ENCODE data around the gene IL36B. TPM values are rescaled to one million over a fixed set of nuclear protein-coding genes. Genes with fewer than 3 reads are reported as not detected.

IL36B gene
- total and polyA plus RNA-seq, 10 donors: not detected

DNA sequence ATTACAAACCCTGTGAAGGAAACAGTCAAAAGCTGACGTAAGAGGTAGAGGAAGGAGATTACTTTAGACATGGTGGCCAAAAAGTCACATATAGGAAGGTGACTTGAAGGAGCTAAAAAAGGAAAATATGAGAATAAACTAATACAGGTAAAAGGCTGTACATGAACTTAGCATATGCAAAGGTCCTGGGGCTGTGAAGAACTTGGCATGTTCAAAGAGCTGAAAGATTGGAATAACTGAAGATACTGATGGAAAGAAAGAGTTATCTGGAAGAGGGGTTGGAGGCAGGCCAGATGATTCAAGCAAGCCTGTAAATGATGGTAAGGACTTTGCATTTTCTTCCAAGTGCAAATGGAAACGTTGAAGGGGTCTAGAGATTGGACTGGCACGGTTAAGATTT is 34.2 kb downstream of the IL36B start:
- TF ChIP-seq POLR2AphosphoS5 (IDR thresholded peaks at IDR 0.05) (no peak), POLR2A (IDR thresholded peaks at IDR 0.05) (no peak)
- TF ChIP-seq, protein P1, sequence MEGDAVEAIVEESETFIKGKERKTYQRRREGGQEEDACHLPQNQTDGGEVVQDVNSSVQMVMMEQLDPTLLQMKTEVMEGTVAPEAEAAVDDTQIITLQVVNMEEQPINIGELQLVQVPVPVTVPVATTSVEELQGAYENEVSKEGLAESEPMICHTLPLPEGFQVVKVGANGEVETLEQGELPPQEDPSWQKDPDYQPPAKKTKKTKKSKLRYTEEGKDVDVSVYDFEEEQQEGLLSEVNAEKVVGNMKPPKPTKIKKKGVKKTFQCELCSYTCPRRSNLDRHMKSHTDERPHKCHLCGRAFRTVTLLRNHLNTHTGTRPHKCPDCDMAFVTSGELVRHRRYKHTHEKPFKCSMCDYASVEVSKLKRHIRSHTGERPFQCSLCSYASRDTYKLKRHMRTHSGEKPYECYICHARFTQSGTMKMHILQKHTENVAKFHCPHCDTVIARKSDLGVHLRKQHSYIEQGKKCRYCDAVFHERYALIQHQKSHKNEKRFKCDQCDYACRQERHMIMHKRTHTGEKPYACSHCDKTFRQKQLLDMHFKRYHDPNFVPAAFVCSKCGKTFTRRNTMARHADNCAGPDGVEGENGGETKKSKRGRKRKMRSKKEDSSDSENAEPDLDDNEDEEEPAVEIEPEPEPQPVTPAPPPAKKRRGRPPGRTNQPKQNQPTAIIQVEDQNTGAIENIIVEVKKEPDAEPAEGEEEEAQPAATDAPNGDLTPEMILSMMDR (IDR thresholded peaks at IDR 0.05 in 8 of 11, conservative IDR thresholded peaks at IDR 0.05 in 3 of 11): no peak
- WGBS, 5 donors: 72 to 82% (median 77%) methylated on average over 3 of the region's 3 CpGs
- intact Hi-C loops (cut with DNase I; ENCODE audit: low total_unique reads): no loop called here
- DNase-seq: no peak
- Histone ChIP-seq H3K4me3 (no peak overlapping the region), H3K9me3 (peaks cover 0 to 6% (median 0%) of the 10 kb centered on the region in 8 donors), H3K27ac (no peak overlapping the region), H3K4me1 (no peaks in the 10 kb centered on the region), H3K36me3 (no peaks in the 10 kb centered on the region), H3K27me3 (replicated peaks in 1 of 7) (peaks cover 0 to 43% (median 0%) of the 10 kb centered on the region in 7 donors)

DNA sequence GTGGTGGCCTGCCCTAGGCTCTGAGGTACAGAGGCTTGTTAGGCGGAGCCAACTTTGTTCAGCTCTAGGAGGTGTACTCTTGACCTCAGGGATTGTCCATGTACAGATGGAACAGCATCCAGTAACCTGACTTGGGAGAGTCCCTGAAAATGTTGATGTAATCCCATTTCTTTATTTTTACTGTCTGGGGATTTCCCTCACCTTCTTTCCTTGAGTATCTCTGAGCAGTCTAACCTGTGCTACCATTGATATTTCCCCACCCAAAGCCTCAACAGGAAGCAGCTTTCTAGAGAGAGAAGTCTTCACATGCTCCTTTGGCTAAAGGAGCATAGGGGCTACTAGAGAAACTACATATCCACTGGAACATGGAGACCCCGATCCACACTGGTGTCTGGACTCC is 37.0 kb downstream of the IL36B start:
- peaks cover 0 to 6% (median 0%) of the 10 kb centered on the region in 8 donors for H3K9me3 ChIP-seq
- no peak overlapping the region for H3K4me3 ChIP-seq
- no peaks in the 10 kb centered on the region for H3K36me3 ChIP-seq
- no peak overlapping the region for H3K27ac ChIP-seq
- H3K4me1 ChIP-seq: no peaks in the 10 kb centered on the region
- WGBS, 5 donors: 77 to 94% (median 83%) methylated on average over 2 of the region's 2 CpGs
- no peak for DNase-seq
- TF ChIP-seq POLR2AphosphoS5 (IDR thresholded peaks at IDR 0.05) (no peak), POLR2A (IDR thresholded peaks at IDR 0.05) (no peak)
- TF ChIP-seq, protein P1 (IDR thresholded peaks at IDR 0.05 in 8 of 11, conservative IDR thresholded peaks at IDR 0.05 in 3 of 11): no peak
- peaks cover 0 to 31% (median 0%) of the 10 kb centered on the region in 7 donors for H3K27me3 ChIP-seq (replicated peaks in 1 of 7)
- intact Hi-C loops (cut with DNase I; ENCODE audit: low total_unique reads): no loop called here

GRCh38 chr2:113015042-113015441 is 37.6 kb downstream of the IL36B start:
- Histone ChIP-seq H3K27me3 (replicated peaks in 1 of 7) (peaks cover 0 to 31% (median 0%) of the 10 kb centered on the region in 7 donors), H3K27ac (no peak overlapping the region), H3K4me3 (no peak overlapping the region), H3K36me3 (no peaks in the 10 kb centered on the region), H3K4me1 (no peaks in the 10 kb centered on the region), H3K9me3 (peaks cover 0 to 6% (median 0%) of the 10 kb centered on the region in 8 donors)
- intact Hi-C loops (cut with DNase I; ENCODE audit: low total_unique reads): no loop called here
- WGBS, 5 donors: 63 to 81% (median 73%) methylated on average over 1 of the region's 1 CpG
- no peak for DNase-seq
- TF ChIP-seq POLR2A (IDR thresholded peaks at IDR 0.05): no peak
- no peak for TF ChIP-seq POLR2AphosphoS5 (IDR thresholded peaks at IDR 0.05)
- TF ChIP-seq, protein P1 (IDR thresholded peaks at IDR 0.05 in 8 of 11, conservative IDR thresholded peaks at IDR 0.05 in 3 of 11): no peak

GRCh38 chr2:113014067-113014466 is 38.6 kb downstream of the IL36B start:
- Histone ChIP-seq H3K27ac (no peak overlapping the region), H3K4me3 (no peak overlapping the region), H3K9me3 (peaks cover 0 to 4% (median 0%) of the 10 kb centered on the region in 8 donors), H3K4me1 (no peaks in the 10 kb centered on the region), H3K27me3 (replicated peaks in 1 of 7) (peaks cover 0 to 31% (median 0%) of the 10 kb centered on the region in 7 donors), H3K36me3 (no peaks in the 10 kb centered on the region)
- no peak for TF ChIP-seq POLR2A (IDR thresholded peaks at IDR 0.05)
- intact Hi-C loops (cut with DNase I; ENCODE audit: low total_unique reads): no loop called here
- WGBS, 5 donors: 90 to 96% (median 94%) methylated on average over 2 of the region's 2 CpGs
- no peak for DNase-seq

- peaks cover 0 to 31% (median 0%) of the 10 kb centered on the region in 7 donors for H3K27me3 ChIP-seq (replicated peaks in 1 of 7)
- no peaks in the 10 kb centered on the region for H3K4me1 ChIP-seq
- TF ChIP-seq POLR2A (IDR thresholded peaks at IDR 0.05): no peak
- TF ChIP-seq, protein P1 (IDR thresholded peaks at IDR 0.05 in 8 of 11, conservative IDR thresholded peaks at IDR 0.05 in 3 of 11): no peak
- no peak for TF ChIP-seq POLR2AphosphoS5 (IDR thresholded peaks at IDR 0.05)
- no peak for DNase-seq
- intact Hi-C loops (cut with DNase I; ENCODE audit: low total_unique reads): no loop called here
- no peak overlapping the region for H3K4me3 ChIP-seq
- H3K27ac ChIP-seq: no peak overlapping the region
- H3K36me3 ChIP-seq: no peaks in the 10 kb centered on the region
- H3K9me3 ChIP-seq: no peaks in the 10 kb centered on the region
- 85 to 91% (median 87%) methylated on average over 3 of the region's 3 CpGs for WGBS, 5 donors
Measured at GRCh38 chr2:113013336-113013661, 39.4 kb downstream of the IL36B start.

All from spleen (tissue), 11 donors.